GM19025 (cell line): ENCODE data around the gene DPP6.

Source experiments
- ATAC-seq: cut with Tn5 transposase; IDR thresholded peaks from one replicate; pipeline ENCODE4 v1.9.1; 2021; ENCODE audit warnings: mild to moderate bottlenecking, low read depth, moderate library complexity; ENCODE audit not compliant: unreplicated experiment

DPP6 gene

DNA sequence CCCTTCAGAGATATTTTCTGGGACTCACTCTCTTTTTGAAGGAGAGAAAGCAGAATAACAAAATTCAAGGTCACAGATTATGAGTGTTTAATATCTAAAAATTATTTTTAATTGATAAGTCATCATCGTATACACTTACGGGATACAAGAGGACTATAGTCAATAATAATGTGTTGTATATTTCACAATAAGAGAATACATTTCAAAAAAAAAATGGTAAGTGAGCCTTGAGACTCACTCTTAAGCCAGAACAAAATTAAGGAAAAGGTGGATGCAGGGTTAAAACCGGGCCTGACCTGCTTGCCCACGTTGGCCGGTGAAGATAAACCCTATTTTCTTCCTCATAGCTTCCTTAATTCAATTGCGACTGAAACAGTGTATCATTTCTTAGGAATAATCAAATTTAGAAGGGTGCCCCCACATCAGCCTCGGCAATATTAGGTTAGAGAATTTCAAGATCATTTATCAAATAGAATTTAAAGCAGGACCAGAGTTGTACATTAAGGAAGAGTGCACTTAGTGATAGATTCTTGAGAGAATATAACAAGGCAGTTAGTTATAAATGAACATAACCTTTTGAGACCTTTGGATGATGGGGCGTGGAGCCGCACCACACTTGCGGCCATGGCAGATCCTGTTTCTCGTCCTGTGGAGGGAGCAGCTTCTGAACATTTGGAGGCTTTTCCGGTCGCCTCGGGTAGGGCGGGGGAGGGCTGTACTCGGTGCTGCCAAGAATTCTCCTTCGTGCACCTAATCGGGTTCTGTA, 628.9 kb downstream of the DPP6 start:
- ATAC-seq: no peak

DNA sequence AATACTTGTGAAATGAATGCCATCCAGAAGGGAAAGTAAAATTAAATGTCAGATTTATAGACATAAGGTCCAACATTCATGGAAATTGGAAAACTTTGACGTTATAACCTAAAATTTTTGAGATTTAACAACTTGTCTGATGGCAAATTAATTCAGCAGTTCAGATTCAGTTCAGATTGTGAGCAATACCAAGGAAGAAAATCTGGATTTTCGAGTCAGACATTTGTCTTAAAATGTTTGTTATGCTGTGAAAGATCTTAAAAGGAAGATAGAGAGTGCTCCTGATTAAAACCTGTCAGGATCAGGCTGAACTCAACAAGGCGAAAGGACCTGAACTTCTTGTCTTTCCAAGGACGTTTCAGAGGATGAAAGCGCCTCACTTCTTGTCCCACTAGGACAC, 629.8 kb downstream of the DPP6 start:
- no peak for ATAC-seq

DNA sequence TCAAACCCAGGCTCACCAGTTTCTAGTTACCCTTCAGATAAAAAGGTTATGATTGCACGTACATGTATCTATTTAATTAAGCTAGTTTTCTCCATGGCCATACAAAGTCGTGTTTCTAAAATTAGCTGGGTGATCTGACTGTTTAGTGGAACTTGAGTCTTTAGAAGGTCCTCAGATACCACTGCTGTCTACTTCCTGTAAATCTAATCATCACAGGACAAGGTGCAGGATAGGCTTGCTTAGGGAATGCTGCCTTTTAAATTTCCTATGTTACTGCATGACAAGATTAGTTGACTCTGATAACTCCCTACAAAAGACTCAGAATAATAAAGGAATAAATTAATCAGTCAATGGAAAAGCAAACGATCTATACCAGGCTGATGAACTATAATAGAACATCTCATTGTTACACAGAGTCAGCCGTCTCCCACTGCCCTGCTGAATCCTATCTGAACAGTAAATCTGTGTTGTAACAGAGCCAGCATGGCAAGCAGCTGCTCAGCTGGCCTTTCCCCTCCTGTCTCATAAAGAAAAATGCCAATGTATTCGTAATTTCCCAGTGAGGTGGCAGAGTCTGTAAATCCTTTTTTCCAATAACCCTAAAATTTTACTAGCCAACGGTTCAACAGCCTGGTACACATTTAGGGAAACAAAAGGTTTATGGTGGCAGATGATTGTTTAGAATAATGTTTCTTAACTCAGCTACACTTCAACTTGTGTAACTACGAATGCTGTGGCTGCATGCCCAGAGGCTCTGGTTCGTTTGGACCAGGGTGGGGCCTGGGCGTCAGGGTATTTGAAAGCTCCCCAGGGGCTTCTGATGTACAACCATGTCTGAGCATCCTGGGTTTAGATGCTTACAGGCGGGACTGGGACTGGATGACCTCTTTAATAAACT, 632.7 kb downstream of the DPP6 start:
- no peak for ATAC-seq

DNA sequence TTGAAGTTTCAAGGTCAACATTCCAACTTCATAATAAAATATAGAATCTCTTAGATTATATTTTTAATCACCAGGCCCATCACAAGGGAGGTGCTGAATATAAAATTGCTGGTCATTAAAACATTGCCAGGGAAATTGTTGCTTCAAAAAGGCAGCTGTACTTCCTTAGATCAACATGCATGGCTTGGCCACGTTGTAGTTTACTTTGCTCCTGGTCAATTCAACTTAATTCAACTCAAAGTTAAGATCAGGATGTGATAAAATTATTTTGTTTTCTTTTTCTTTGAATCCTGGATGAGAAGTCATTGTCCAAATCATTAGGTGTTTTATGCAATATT, 633.3 kb downstream of the DPP6 start:
- no peak for ATAC-seq

DNA sequence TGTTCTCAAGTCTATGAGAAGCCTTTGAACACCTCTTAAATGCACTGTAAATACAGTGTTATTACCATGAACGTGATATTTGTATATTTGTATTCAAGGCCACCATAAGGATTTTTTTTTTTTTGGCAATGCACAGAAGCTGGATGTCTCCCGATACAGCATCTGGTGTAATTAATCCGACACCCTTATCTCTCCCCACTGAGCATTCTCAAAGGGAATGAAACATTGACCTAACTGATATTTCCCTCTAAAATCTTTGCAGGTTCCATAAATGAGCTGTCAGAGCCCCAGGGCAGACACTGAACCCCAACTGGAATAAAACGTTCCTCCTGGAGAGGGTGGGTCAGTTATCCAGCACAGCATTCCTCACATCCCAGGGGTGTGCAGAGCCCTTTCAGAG, 634.1 kb downstream of the DPP6 start:
- ATAC-seq: no peak

DNA sequence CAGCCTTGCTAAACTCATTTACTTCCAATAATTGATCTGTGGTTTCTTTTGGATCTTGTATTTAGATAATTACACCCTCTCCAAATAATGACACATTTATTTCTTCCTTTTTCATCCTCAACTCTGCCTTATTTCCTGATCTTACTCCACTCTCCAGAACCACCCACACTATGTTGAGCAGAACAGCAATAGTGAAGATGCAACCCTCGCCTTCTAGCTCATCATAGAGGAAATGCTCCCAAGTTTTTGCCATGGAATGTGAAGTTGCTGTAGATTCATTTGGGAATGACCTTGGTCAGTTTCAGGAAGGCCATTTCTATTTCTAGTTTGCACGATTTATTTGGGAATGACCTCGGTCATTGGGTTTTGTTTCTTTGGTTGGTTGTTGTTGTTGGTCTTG, 636.8 kb downstream of the DPP6 start:
- no peak for ATAC-seq

DNA sequence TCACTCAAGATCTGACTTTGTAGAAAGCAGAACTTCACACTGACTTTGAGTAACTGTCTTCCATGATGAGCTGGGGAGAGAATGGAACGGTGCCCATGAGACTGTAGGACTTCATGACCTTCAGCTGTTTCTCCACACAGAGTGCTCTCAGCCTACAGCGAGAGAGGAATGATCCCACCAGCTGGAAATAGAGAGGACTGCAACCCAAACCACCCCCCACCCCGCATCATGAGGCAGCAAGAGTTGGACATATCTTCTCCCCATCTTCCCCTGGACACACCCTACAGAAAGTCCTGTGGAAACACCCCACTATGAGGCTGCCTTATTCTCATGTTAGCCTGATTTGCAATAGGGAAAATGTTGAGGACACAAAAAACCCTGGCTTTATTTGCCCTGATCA, 638.2 kb downstream of the DPP6 start:
- ATAC-seq: no peak

DNA sequence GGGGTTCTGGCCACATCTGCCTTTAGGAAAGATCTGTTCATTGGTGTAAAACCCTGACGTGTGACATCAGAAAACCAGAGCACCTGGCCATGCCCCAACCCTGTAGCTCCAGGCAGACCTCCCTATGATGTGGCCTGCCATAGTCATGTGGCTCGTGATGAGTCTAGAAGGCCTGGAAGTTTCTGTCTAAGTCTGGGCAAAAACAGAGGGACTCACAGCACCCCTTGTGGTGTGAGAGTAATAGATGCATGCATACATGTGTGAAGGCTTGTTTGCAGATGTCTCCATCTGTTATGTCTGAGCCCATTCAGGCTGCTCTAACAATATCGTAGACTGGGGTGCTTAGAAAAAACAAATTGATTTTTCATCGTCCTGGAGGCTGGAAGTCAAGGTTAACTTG, 641.5 kb downstream of the DPP6 start:
- ATAC-seq: no peak

DNA sequence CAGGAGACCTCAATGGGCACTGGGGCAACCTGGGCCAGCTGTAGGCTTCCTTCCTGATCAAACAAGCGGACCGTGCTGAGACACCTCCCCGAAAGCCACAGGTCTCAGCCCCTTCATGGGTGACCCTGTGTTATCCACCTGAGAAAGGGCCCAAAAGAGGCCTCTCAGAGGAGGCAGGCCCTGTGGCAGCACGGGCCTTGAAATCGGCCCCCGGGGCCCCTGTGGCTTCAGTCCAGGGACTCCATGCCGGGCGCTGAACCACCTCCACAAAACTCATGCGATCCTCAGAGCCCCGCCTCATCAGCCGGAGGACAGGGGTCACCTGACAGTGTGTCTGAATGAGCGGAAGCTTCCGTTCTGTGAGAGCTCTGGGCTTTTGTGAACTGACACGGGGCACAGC, 643.6 kb downstream of the DPP6 start:
- no peak for ATAC-seq

DNA sequence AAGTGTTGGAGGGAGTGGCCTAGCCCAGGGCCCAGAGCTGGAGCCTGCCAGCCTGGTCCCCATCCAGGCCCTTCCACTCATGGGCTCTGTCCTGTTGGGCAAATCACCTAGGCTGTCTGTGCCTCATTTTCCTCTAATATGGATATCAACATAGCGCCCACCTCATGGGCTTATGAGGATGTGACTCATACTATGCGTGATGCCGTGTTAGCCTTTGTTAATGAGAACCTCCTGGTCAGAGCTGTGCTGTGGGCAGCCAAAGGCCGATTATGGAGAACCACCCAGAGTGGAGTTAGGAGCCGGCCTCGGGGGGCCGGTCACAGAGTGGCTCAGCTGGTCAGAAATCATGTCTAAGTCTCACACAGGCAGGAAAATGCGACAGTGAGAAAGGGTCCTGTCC, 644.4 kb downstream of the DPP6 start:
- no peak for ATAC-seq

DNA sequence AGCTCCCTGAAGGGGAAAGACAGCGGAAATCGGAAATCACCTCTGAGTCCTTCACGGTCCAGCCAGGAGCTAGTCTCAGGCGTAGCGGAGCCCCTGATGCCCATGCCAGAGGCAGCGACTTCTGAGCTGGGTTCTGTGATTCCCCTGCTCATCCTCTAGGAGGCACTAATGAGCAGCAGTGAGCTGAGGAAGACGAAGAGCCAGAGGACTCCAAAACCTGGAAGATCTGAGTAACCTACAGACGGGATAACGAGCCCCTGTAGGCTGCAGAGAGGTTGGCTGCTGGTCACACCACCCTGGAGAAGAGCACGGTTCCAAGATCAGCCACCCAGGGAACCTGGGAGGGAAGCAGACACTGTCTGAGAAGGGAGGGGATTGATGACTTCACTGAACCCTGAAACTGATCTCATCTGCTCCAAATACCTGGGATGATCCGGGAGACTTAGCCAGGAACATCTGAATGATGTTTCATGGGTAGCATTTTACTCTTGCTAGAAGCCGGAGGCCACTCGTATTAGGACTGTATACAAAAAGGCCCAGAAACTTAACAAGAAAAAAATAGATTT, 646.6 kb downstream of the DPP6 start:
- ATAC-seq: no peak

DNA sequence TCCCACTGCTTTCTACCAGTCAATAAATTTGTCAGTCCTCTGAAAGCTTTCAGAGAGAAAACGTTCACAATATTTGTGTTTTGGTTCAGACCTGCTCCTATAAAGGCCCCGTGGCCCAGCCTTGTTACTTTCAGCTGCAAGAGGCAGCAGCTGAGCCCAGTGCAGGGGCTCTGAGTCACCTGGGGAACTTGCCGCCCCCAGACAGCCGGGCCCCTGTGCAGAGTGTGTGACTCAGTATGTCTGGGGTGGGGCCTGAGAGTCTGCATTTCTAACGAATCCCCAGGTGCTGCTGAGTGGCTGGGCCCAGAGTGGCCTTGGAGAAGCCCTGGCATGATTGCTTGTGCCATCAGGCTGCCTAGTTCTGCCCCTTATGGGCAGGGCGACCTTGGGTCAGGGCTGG, 647.2 kb downstream of the DPP6 start:
- ATAC-seq: no peak

DNA sequence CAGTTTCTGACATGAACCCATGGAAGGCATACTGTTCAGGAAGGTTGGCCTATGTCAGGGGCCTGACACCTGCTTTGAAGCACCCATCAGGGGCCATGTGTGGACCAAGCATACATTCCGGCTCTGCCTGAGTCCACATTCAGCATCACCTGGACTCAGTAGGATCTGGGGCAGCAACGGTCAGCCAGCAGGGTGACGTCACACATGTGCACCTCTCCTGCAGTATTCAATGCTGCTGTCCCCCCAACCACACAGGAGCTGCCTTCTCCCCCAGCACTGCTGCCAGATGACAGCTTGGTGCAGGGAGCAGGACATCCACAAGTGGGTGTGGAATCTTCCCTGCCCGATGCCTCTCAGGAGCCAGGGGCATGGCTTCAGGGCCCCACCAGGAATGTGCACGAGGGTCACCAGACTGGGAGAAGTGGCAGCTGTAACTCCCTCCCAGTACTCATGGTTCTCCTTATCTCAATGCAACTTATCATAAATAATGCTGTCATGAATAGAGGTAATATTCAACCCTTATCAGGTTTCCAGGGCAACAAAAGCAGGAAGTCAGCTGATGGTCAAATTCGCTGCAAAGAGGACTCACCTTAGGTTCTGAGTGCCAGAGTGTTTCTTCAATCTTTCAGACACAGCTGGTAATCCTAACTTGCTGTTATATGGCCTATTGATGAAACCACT, 657.8 kb downstream of the DPP6 start:
- ATAC-seq: no peak

DNA sequence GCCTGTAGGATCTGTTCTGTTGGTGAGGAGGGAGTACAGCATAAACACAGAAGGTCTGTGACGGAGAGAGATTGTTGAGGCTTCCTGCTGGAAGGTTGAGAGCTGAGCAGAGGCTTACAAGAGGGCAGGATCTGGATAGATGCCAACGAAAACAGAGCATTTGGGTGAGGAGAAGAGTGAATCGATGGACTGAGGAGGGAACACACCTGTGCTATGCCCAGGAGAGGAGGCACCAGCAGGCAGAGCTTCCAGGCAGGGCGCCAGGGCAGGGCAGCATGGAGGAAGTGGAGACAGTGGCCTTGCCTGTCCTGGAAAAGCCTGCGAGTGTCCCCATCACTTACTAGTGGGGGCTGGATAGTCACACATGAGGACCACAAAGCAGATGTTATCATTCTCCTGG, 667.8 kb downstream of the DPP6 start:
- no peak for ATAC-seq

DNA sequence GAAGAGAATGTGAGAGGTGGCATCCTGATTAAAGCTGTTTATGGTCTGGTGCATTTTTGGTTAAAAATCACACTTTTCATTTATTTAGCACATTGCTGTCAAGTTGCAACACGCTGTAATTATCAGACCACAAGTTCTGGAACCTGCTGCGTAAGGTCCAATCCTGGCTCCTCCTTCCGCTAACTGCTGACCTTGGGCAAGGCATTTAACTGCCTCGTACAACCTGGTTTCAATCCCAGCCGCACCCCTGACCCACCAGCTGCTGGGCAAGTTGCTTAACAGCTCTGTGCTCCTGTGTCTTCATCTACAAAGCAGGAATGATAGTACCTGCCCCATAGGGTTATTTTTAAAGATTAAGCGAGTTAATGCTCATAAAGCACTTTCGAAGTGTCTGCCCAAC, 668.9 kb downstream of the DPP6 start:
- ATAC-seq: no peak

DNA sequence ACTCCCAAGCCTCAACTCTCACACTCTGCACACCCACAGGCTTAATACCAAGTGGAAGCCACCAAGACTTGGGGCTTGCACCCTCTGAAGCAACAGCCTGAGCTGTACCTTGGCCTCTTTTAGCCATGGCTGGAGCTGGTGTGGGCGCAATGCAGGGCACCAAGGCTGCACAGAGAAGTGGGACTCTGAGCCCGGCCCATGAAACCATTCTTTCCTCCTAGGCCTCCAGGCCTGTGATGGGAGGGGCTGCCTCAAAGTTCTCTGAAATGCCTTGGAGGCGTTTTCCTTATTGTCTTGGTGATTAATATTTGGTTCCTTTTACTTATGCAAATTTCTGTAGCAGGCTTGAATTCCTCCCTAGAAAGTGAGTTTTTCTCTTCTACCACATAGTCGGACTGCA, 674.2 kb downstream of the DPP6 start:
- ATAC-seq: no peak

DNA sequence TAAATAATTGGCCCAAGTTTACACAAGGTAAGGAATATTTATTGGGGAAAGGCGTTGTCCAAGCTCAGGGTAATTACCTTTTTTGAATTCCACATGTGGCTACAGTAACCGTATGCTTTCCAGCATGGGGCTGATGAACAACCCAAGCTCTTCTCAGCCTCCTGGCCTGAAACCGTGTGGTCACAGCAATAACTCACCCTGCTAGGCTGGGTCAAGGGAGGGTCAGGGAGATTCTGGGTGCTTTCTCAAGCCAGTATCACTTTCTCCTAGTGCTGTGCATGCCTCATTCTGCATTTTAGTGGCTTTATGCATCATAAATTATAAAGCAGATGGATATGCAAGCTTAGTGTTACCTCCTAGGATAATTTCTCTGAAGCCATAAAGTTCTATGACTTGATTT, 676.9 kb downstream of the DPP6 start:
- ATAC-seq: no peak

DNA sequence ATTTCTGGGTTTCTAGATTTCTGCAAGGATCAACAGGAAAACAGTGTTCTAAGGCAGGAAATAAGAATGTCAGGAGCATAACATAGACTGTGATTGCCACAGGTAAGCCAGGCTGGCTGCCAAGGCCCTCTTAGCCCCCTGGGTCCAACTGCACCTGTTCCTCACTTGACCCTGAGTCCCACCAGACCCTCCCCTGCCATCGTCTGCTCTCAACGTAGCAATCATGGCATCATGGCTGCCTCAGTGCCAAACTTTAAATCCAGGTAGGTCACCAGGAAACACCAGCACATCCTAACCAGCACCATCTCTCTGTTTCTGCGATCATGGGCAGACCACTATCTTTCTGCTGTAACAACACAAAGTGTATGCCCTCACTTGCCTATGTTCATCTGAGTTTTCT, 683.6 kb downstream of the DPP6 start:
- ATAC-seq: no peak

DNA sequence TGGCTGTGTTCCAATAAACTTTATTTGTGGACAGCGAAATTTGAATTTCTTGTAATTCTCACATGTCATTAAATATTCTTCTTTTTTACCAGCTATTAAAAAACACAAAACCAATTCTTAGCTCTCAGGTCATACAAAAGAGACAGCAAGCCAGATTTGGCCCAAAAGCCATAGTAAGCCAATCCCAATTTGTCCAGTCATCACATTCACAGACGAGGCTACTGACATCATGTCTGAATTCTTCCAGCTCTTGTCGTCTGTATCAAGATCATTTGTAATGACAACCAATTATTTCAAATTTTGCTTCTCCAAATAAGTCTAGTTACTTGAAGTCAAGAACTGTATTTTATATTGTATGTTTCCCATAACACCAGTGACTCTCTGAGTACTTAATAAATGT, 684.2 kb downstream of the DPP6 start:
- no peak for ATAC-seq

DNA sequence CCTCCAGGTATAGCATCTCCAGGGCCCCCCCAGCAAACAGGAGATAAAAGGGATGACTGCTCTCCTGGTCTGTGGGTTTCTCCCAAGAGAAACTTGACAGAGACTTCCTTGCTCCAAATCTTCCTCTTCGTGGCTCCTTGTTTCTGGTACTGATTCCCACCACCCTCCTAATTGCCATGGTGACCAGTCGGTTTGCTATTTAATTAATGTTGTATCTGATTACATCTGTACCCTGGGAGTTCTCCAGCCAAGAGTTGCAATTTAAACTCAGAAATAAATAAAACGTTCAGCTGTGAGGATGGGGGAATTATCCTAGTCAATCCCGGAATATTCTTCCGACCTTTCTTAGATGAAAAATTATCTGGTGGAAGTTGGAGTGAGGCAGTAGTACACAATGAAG, 686.0 kb downstream of the DPP6 start:
- no peak for ATAC-seq

DNA sequence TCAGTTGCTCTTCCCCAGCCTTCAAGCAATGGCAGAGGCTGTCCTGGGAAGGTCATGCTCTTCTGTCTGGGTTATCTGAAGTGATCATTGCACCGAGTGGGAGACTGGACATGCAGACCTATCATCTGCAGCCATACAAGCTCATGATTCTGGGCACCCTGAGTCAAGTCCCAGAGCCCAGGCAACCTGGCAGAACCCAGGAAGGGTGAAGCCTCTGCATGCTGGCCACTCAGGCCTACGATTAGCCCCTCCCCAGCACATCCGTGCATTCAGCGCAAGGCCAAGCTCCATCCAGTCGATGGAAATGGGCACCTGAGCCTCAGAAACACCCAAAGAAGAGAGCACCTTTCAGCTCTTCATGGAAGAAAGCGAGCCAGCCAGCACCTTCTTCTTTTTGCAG, 688.9 kb downstream of the DPP6 start:
- ATAC-seq: no peak
